Hepatocyte (in vitro differentiated cells): ENCODE measurements around the gene SERPINA12.

ENCODE experiments used
- CTCF ChIP-seq: fragments of 200-600 bp; sonication (generic); IDR thresholded peaks from 2 replicates; pipeline ENCODE4 v1.5.1; 2016; ENCODE audit warnings: antibody characterized with exemption, mild to moderate bottlenecking; ENCODE audit not compliant: poor library complexity
- EZH2 ChIP-seq: fragments of 200-600 bp; sonication (generic); IDR thresholded peaks from 2 replicates; pipeline ENCODE4 v1.6.1; 2016; ENCODE audit warnings: antibody characterized with exemption, mild to moderate bottlenecking, borderline replicate concordance
- EZH2phosphoT487 ChIP-seq: fragments of 200-600 bp; sonication (generic); IDR thresholded peaks from one replicate; pipeline ENCODE4 v1.6.1; 2018; ENCODE audit warnings: antibody characterized with exemption, mild to moderate bottlenecking, low read depth, moderate library complexity; ENCODE audit not compliant: unreplicated experiment, severe bottlenecking

DNA sequence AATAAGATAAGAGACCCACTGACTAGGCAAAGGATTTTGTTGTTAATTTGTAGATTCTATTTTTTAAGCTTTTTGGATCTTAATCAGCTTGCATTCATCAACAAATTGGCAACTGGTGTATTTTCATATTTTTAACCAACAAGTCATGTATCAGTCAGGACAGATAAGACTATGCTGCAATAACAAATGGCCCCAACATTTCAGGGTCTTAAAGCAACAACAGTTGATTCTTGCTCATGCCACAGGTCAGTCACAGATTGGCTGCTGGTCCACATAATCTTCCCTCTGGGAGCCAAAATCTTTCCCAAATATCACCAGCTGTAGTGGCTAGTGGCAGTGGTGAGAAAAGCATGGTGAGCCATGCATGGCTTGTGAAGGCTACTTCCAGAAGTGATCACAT is 21.9 kb upstream of the SERPINA12 start:
- no peak for TF ChIP-seq EZH2
- TF ChIP-seq CTCF = no peak
- TF ChIP-seq EZH2phosphoT487 = no peak
